22Rv1 (cell line): Measurements from ENCODE around the gene CRADD.

Experiments
- CTCF ChIP-seq: fragments of 450-650 bp; IDR thresholded peaks from 2 replicates; pipeline ENCODE4 v1.5.1; 2017; ENCODE audit warnings: mild to moderate bottlenecking
- ZFX ChIP-seq: fragments of 450-650 bp; IDR thresholded peaks from 2 replicates; pipeline ENCODE4 v1.6.1; 2017; ENCODE audit warnings: antibody characterized with exemption, borderline replicate concordance

GRCh38 chr12:93918262-93918661 lies 241.1 kb downstream of the CRADD start:
- TF ChIP-seq CTCF (no peak), ZFX (no peak)
